Activated CD4-positive, alpha-beta T cell treated with anti-CD3 and anti-CD28 coated beads, Interleukin-2, amount 10 ng/mL, durations not matched to agents 24 days and 14 days (primary cell): ENCODE measurements around the gene CABP2. TPM values are rescaled to one million over a fixed set of nuclear protein-coding genes. Genes with fewer than 3 reads are reported as not detected.
"Not testable (repeated sequence)": the region's sequence is repeated elsewhere in the genome, so short reads cannot be mapped to it uniquely, and the experiment has no call there.

Experiments used
- DNase-seq: peaks from one replicate; pipeline ENCODE4 v3.0.0; 2022
- H3K27ac Mint-ChIP-seq: one replicate; pipeline ENCODE4 v1.8.0; 2022; ENCODE audit warnings: mild to moderate bottlenecking, mixed read lengths
- H3K27me3 Mint-ChIP-seq: one replicate; pipeline ENCODE4 v1.8.0; 2022; ENCODE audit warnings: mixed read lengths
- H3K36me3 Mint-ChIP-seq: one replicate; pipeline ENCODE4 v1.8.0; 2022; ENCODE audit warnings: low read depth, mild to moderate bottlenecking, mixed read lengths
- H3K4me1 Mint-ChIP-seq: one replicate; pipeline ENCODE4 v1.8.0; 2021; ENCODE audit warnings: mixed read lengths
- H3K4me3 Mint-ChIP-seq: one replicate; pipeline ENCODE4 v1.8.0; 2022; ENCODE audit warnings: mild to moderate bottlenecking, moderate library complexity, mixed read lengths
- H3K9me3 Mint-ChIP-seq: one replicate; pipeline ENCODE4 v1.8.0; 2021; ENCODE audit warnings: mixed read lengths
- intact Hi-C: fragments of 100-400 bp; cut with micrococcal nuclease; formaldehyde crosslinking; loops from one replicate; pipeline ENCODE4 v1.15.1; 2023
- total RNA-seq: library from RNA; stranded (reverse); gene quantifications from 2 replicates; pipeline ENCODE4 v1.2.3, GENCODE V29; 2022

Gene CABP2
- total RNA-seq, 1 donor from 2014 or later, result not detected

GRCh38 chr11:67525275-67525976, 2.2 kb upstream of the CABP2 start:
- no peaks in the 10 kb centered on the region for H3K36me3 Mint-ChIP-seq
- intact Hi-C loops, result no loop called here
- no peak for DNase-seq
- H3K27me3 Mint-ChIP-seq, result peaks cover 8% of the 10 kb centered on the region
- no peaks in the 10 kb centered on the region for H3K4me1 Mint-ChIP-seq
- H3K4me3 Mint-ChIP-seq, result no peak overlapping the region
- H3K27ac Mint-ChIP-seq, result no peak overlapping the region
- H3K9me3 Mint-ChIP-seq, result peaks cover 4% of the 10 kb centered on the region

GRCh38 chr11:67524480-67524808, 1.2 kb upstream of the CABP2 start:
- Mint-ChIP-seq H3K4me3 (no peak overlapping the region), H3K9me3 (peaks cover 4% of the 10 kb centered on the region), H3K36me3 (no peaks in the 10 kb centered on the region), H3K27me3 (peaks cover 8% of the 10 kb centered on the region), H3K4me1 (no peaks in the 10 kb centered on the region), H3K27ac (no peak overlapping the region)
- intact Hi-C loops, result no loop called here
- no peak for DNase-seq

GRCh38 chr11:67523556-67524479, 572 bp upstream of the CABP2 start:
- intact Hi-C loops, result no loop called here
- peaks cover 6% of the 10 kb centered on the region for H3K27me3 Mint-ChIP-seq
- DNase-seq, result no peak

GRCh38 chr11:67522338-67522737, 908 bp downstream of the CABP2 start:
- Mint-ChIP-seq H3K27me3 (peaks cover 2% of the 10 kb centered on the region), H3K4me1 (no peaks in the 10 kb centered on the region), H3K36me3 (no peaks in the 10 kb centered on the region), H3K9me3 (peaks cover 2% of the 10 kb centered on the region), H3K27ac (no peak overlapping the region), H3K4me3 (no peak overlapping the region)
- intact Hi-C loops, result no loop called here
- no peak for DNase-seq

More at GRCh38 chr11:67523556-67524479, 572 bp upstream of the CABP2 start:
- Mint-ChIP-seq H3K4me1 (no peaks in the 10 kb centered on the region), H3K4me3 (no peak overlapping the region), H3K27ac (no peak overlapping the region), H3K9me3 (peaks cover 4% of the 10 kb centered on the region), H3K36me3 (no peaks in the 10 kb centered on the region)

GRCh38 chr11:67521924-67522323, 1.3 kb downstream of the CABP2 start:
- no peak overlapping the region for H3K27ac Mint-ChIP-seq
- H3K27me3 Mint-ChIP-seq, result no peaks in the 10 kb centered on the region
- no peaks in the 10 kb centered on the region for H3K36me3 Mint-ChIP-seq
- no peak overlapping the region for H3K4me3 Mint-ChIP-seq
- no peak for DNase-seq
- no peaks in the 10 kb centered on the region for H3K9me3 Mint-ChIP-seq
- intact Hi-C loops, result no loop called here
- H3K4me1 Mint-ChIP-seq, result no peaks in the 10 kb centered on the region

GRCh38 chr11:67520856-67521824, 2.1 kb downstream of the CABP2 start:
- Mint-ChIP-seq H3K27me3 (no peaks in the 10 kb centered on the region), H3K4me3 (no peak overlapping the region), H3K36me3 (no peaks in the 10 kb centered on the region), H3K4me1 (no peaks in the 10 kb centered on the region), H3K27ac (no peak overlapping the region), H3K9me3 (no peaks in the 10 kb centered on the region)
- intact Hi-C loops, result no loop called here
- DNase-seq, result no peak

GRCh38 chr11:67519726-67520125, 3.5 kb downstream of the CABP2 start:
- Mint-ChIP-seq H3K36me3 (no peaks in the 10 kb centered on the region), H3K27me3 (peaks cover 7% of the 10 kb centered on the region), H3K4me3 (no peak overlapping the region), H3K27ac (no peak overlapping the region), H3K9me3 (no peaks in the 10 kb centered on the region), H3K4me1 (no peaks in the 10 kb centered on the region)
- intact Hi-C loops, result no loop called here
- no peak for DNase-seq

GRCh38 chr11:67517784-67518552, 5.3 kb downstream of the CABP2 start:
- Mint-ChIP-seq H3K36me3 (no peaks in the 10 kb centered on the region), H3K4me1 (no peaks in the 10 kb centered on the region), H3K4me3 (no peak overlapping the region), H3K27ac (no peak overlapping the region), H3K9me3 (no peaks in the 10 kb centered on the region), H3K27me3 (peaks cover 15% of the 10 kb centered on the region)
- no peak for DNase-seq
- intact Hi-C loops, result no loop called here

- intact Hi-C loops, result no loop called here
- DNase-seq, result no peak
- Mint-ChIP-seq H3K4me3 (no peak overlapping the region), H3K36me3 (no peaks in the 10 kb centered on the region), H3K27ac (no peak overlapping the region), H3K27me3 (peaks cover 16% of the 10 kb centered on the region), H3K4me1 (no peaks in the 10 kb centered on the region), H3K9me3 (no peaks in the 10 kb centered on the region)
Measured at GRCh38 chr11:67516806-67517205, 6.4 kb downstream of the CABP2 start.

- intact Hi-C loops, result no loop called here
- peaks cover 5% of the 10 kb centered on the region for H3K4me1 Mint-ChIP-seq
- H3K9me3 Mint-ChIP-seq, result no peaks in the 10 kb centered on the region
- no peaks in the 10 kb centered on the region for H3K36me3 Mint-ChIP-seq
- no peak for DNase-seq
- peaks cover 25% of the 10 kb centered on the region for H3K27me3 Mint-ChIP-seq
- no peak overlapping the region for H3K4me3 Mint-ChIP-seq
- no peak overlapping the region for H3K27ac Mint-ChIP-seq
Measured at GRCh38 chr11:67514116-67514515, 9.1 kb downstream of the CABP2 start.

- H3K4me1 Mint-ChIP-seq, result peaks cover 19% of the 10 kb centered on the region
- H3K27ac Mint-ChIP-seq, intact Hi-C loops, H3K4me3 Mint-ChIP-seq, DNase-seq, H3K36me3 Mint-ChIP-seq, H3K9me3 Mint-ChIP-seq: not testable (repeated sequence)
- H3K27me3 Mint-ChIP-seq, result peaks cover 25% of the 10 kb centered on the region
Measured at GRCh38 chr11:67511558-67511957, 11.7 kb downstream of the CABP2 start.

- DNase-seq, result no peak
- Mint-ChIP-seq H3K27ac (no peak overlapping the region), H3K4me3 (no peak overlapping the region), H3K4me1 (peaks cover 31% of the 10 kb centered on the region), H3K27me3 (peaks cover 18% of the 10 kb centered on the region), H3K9me3 (no peaks in the 10 kb centered on the region), H3K36me3 (peaks cover 12% of the 10 kb centered on the region)
- intact Hi-C loops, result no loop called here
Measured at GRCh38 chr11:67510023-67510345, 13.3 kb downstream of the CABP2 start.

- H3K27ac Mint-ChIP-seq, result peak overlapping the region; percentile 97
- H3K27me3 Mint-ChIP-seq, result peaks cover 12% of the 10 kb centered on the region
- H3K4me1 Mint-ChIP-seq, result peaks cover 31% of the 10 kb centered on the region
- peak; percentile 100 for DNase-seq
- peaks cover 16% of the 10 kb centered on the region for H3K36me3 Mint-ChIP-seq
- intact Hi-C loops, result loop anchor here (1.0 to 5.0 kb wide), 3 partner anchors 74 to 267 kb away; partner anchors contain the start of genes GSTP1 and NDUFV1
- no peaks in the 10 kb centered on the region for H3K9me3 Mint-ChIP-seq
- peak overlapping the region; percentile 95 for H3K4me3 Mint-ChIP-seq
Measured at GRCh38 chr11:67508486-67509121, 14.6 kb downstream of the CABP2 start.
